ENCODE results near the gene IL18R1.
A peak's percentile ranks its signal among the peaks of the same experiment; 100 is the strongest.

IL18R1 gene, protein sequence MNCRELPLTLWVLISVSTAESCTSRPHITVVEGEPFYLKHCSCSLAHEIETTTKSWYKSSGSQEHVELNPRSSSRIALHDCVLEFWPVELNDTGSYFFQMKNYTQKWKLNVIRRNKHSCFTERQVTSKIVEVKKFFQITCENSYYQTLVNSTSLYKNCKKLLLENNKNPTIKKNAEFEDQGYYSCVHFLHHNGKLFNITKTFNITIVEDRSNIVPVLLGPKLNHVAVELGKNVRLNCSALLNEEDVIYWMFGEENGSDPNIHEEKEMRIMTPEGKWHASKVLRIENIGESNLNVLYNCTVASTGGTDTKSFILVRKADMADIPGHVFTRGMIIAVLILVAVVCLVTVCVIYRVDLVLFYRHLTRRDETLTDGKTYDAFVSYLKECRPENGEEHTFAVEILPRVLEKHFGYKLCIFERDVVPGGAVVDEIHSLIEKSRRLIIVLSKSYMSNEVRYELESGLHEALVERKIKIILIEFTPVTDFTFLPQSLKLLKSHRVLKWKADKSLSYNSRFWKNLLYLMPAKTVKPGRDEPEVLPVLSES

DNA sequence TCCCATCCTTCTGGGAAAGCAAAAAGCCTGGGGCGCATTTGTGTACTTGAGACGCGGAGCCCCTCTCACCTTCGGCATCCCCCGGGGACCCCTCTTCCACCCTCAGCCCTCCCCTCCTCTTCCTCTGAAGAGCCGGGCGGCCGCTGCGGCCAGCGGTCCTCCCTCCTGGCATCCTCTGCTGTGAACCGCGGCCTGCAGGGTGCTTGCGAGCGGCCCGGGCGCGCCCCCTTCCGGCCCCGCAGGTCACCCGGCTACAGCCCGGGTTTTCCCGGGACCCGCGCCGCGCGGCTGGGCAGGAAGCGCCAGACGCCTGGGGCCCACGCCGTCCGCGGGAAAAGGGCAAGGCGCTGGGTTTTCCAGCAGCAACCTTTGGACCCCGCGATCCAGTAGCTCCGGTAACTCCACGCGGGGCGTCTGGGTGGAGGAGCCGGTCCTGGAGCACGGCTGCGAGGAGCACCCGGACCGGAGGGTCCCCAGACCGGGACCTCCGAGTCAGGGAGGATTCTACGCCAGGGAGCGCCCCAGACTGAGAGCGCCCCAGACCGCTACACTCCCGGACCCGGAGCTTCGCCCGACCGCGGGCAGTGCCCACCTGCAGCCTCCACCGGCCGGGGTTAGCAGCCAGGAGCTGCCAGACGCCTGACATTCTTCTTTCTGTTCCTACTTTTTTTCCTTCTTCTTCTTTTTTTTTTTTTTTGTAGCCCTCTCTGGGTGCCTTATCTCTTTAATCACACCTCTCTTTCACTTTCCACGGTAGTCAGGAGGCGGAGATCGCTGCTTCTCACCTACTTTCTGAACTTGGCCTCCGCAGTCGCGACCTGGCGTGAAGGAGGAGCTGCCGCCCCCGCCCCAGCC lies at the start of gene IL18R1:
Gene IL18R1, plus strand, starts transcription at position 271 of the 855 bp plus-strand sequence. CDS start 6,865 bp downstream, outside the sequence.
- DNase-seq (ENCODE audit: extremely low read depth, low read depth): no peak
- TF ChIP-seq, protein P1, sequence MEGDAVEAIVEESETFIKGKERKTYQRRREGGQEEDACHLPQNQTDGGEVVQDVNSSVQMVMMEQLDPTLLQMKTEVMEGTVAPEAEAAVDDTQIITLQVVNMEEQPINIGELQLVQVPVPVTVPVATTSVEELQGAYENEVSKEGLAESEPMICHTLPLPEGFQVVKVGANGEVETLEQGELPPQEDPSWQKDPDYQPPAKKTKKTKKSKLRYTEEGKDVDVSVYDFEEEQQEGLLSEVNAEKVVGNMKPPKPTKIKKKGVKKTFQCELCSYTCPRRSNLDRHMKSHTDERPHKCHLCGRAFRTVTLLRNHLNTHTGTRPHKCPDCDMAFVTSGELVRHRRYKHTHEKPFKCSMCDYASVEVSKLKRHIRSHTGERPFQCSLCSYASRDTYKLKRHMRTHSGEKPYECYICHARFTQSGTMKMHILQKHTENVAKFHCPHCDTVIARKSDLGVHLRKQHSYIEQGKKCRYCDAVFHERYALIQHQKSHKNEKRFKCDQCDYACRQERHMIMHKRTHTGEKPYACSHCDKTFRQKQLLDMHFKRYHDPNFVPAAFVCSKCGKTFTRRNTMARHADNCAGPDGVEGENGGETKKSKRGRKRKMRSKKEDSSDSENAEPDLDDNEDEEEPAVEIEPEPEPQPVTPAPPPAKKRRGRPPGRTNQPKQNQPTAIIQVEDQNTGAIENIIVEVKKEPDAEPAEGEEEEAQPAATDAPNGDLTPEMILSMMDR (IDR thresholded peaks at IDR 0.05; ENCODE audit: low read depth, low read length, missing control alignments): peak; percentile 86
- peak within 1 kb of the TSS; percentile 48 for H3K4me3 ChIP-seq (replicated peaks; ENCODE audit: low read depth, low read length)

DNA sequence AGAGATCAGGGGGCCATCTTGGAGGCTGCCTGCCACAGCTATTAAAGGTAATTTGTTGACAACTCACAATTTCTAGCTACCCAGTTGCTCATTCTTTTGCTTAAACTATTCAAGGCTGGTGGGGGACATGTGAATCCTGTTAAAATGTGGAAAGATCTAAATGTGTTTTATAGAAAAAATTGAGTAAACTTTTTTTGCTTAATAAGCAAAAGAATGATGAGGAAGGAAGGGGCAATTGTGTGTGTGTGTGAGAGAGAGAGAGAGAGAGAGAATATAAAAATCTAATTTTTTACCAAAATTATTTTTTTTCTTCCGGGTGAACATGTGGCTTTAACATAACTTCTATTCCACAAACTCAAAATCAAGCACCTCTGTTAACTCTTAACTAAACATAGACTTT lies 49.5 kb upstream of the IL18R1 start:
- DNase-seq (ENCODE audit: extremely low read depth, low read depth): no peak

DNA sequence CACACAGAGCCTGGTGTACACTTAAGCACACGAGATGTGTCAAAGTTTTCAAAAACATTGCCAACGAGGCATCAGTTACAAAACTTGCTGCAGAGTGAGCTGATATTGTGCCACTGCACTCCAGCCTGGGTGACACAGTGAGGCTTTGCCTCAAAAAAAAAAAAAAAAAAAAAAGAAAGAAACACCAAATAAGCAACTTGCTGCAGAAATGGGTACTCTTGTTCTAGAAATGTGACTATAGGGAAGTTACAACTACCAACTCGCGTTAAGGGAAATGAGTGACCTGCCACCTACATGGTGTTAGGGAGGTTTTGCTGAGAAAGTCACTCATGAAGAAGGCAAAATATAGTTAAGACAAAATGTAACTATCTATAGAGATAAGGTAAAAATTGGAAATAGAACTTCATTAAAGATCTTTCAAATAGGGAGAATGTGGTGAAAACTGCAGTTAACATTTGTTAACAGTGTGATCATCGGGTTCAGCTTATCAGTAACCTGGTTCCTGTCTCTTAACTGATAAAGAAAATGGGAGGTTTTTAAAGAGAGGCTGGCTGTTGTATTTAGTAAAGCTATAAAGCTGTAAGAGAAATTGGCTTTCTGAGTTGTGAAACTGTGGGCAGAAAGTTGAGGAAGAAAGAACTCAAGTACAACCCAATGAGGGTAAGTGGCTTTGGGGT lies 44.5 kb upstream of the IL18R1 start, which contains the start of gene IL1RL1:
Gene IL1RL1, plus strand, starts transcription at position 600 of the 677 bp plus-strand sequence. CDS start 26,702 bp downstream, outside the sequence.
- TF ChIP-seq, protein P1 (IDR thresholded peaks at IDR 0.05; ENCODE audit: low read depth, low read length, missing control alignments): no peak
- DNase-seq (ENCODE audit: extremely low read depth, low read depth): no peak
- no peak within 1 kb of the TSS for H3K4me3 ChIP-seq (replicated peaks; ENCODE audit: low read depth, low read length)

More for the DNA sequence above, 49.5 kb upstream of the IL18R1 start:
- H3K4me3 ChIP-seq (replicated peaks; ENCODE audit: low read depth, low read length): no peak overlapping the region
- TF ChIP-seq, protein P1 (IDR thresholded peaks at IDR 0.05; ENCODE audit: low read depth, low read length, missing control alignments): no peak

DNA sequence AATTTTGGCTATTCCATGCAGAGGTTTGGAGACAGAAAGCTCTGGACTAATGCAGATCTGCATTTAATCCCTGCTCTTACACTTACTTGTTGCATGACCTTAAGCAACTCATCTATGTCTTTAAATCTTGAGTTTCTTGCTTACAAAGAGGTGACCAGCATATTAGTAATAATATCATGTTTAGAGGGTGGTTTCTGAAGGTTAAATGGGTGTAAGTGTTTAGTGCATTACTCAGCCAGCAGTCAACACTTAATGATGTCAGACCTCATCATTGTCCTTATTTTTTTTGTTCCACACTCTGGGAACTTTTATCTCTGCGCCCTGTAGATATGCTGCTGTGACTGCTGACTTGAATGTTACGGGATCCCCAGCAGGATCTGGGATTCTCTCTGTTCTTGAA lies 42.6 kb upstream of the IL18R1 start:
- H3K4me3 ChIP-seq (replicated peaks; ENCODE audit: low read depth, low read length): no peak overlapping the region

DNA sequence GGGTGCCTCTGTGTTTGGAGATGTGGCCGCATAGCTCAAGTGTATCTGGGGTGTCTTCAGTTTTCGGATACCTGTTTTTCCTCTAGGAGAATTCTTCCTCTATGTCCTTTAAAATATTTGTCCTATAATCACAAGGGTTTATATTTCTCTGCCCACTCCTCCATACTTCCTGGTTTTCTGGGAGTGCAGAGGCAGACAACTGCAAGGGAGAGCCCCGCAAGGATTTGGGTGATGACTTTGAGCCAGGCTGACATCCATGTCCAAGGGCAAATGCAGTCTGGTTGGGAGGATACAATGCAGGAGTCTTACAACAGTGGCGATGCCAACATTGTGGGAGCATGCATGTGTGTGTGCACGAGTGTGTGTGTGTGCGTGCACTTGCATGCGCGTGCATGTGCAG lies 42.1 kb upstream of the IL18R1 start:
- TF ChIP-seq, protein P1 (IDR thresholded peaks at IDR 0.05; ENCODE audit: low read depth, low read length, missing control alignments): no peak
- no peak for DNase-seq (ENCODE audit: extremely low read depth, low read depth)
- no peak overlapping the region for H3K4me3 ChIP-seq (replicated peaks; ENCODE audit: low read depth, low read length)

More for the DNA sequence above, 42.6 kb upstream of the IL18R1 start:
- no peak for DNase-seq (ENCODE audit: extremely low read depth, low read depth)
- TF ChIP-seq, protein P1 (IDR thresholded peaks at IDR 0.05; ENCODE audit: low read depth, low read length, missing control alignments): no peak

DNA sequence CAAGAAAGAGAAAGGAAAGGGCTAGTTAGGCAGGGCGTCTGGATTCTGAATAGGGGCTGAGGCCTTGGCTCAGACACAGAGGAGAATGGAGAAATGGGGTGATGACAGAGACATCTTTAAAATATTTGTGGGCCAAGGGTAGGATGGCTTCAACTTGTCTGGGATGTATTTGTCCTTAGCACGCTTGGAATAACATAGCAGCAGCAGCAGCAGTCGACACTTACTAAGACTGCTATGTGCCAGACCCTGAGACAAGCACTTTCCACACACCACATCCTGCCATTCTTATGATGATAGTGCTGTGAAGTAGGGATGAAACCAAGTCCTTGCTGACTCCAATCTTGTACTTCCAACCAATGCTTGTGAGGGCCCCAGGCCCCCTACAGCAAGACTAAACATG lies 41.6 kb upstream of the IL18R1 start:
- no peak overlapping the region for H3K4me3 ChIP-seq (replicated peaks; ENCODE audit: low read depth, low read length)
- TF ChIP-seq, protein P1 (IDR thresholded peaks at IDR 0.05; ENCODE audit: low read depth, low read length, missing control alignments): no peak
- DNase-seq (ENCODE audit: extremely low read depth, low read depth): no peak
